ENCODE measurements around the gene MYL4. TPM values are rescaled to one million over a fixed set of nuclear protein-coding genes. Genes with fewer than 3 reads are reported as not detected.
"Not testable (repeated sequence)": the region's sequence is repeated elsewhere in the genome, so short reads cannot be mapped to it uniquely, and the experiment has no call there.

MYL4 gene
- total RNA-seq, 4 donors from 2014 or later, result 4.8 TPM; not detected in 3

DNA sequence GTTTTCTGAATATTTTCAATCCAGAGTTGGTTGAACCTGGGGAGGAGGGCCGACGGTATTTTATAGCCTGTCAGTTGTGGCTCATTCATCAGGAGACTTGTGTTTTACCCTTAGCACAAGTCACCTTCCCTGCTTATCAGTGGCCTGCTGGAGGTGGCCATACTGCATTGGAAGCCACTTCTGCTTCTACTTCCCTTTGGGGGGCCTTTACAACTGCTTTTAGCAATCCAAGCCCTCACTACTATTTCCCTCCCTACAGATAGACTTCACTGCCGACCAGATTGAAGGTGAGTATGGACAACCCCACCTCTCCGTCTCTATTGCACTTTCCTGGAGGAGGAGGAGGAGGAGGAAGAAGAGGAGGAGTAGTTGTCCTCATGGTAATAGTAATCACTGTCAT lies 4.4 kb downstream of the MYL4 start:
- Histone ChIP-seq H3K4me1 (no peaks in the 10 kb centered on the region), H3K36me3 (no peaks in the 10 kb centered on the region), H3K27me3 (no peaks in the 10 kb centered on the region), H3K9me3 (no peaks in the 10 kb centered on the region), H3K27ac (no peak overlapping the region), H3K4me3 (no peak overlapping the region)
- whole genome bisulfite sequencing, 2 donors (ENCODE audit: low coverage in 1 of 2), result 74% methylated on average over 2 to 4 of the region's 4 CpGs
- ATAC-seq, result no peak
- TF ChIP-seq EP300 (IDR thresholded peaks at IDR 0.05) (no peak), POLR2AphosphoS5 (IDR thresholded peaks at IDR 0.05) (no peak), POLR2A (IDR thresholded peaks at IDR 0.05) (no peak)
- TF ChIP-seq, protein P1, sequence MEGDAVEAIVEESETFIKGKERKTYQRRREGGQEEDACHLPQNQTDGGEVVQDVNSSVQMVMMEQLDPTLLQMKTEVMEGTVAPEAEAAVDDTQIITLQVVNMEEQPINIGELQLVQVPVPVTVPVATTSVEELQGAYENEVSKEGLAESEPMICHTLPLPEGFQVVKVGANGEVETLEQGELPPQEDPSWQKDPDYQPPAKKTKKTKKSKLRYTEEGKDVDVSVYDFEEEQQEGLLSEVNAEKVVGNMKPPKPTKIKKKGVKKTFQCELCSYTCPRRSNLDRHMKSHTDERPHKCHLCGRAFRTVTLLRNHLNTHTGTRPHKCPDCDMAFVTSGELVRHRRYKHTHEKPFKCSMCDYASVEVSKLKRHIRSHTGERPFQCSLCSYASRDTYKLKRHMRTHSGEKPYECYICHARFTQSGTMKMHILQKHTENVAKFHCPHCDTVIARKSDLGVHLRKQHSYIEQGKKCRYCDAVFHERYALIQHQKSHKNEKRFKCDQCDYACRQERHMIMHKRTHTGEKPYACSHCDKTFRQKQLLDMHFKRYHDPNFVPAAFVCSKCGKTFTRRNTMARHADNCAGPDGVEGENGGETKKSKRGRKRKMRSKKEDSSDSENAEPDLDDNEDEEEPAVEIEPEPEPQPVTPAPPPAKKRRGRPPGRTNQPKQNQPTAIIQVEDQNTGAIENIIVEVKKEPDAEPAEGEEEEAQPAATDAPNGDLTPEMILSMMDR (IDR thresholded peaks at IDR 0.05), result no peak

DNA sequence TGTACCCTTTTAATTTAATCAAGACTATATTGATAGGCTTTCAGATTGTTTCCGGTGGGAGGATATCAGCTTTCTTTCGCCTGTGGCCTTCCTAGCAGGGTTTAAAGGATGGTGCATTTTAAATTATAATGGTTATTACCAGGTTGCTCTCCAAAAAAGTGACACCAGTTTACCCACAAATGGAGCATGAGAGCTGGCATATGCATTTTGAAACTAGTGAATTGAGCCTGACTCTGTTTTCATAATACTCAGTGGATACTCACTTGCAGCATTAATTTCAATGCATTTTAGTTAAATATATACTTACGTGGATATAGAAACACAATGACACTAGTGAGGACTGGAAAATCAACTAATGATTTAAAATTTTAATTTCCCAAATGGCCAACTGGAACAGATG lies 5.8 kb downstream of the MYL4 start:
- Histone ChIP-seq H3K27ac (no peak overlapping the region), H3K4me3 (no peak overlapping the region)
- 87 to 97% methylated on average over 3 of the region's 3 CpGs for WGBS, 2 donors (ENCODE audit: low coverage in 1 of 2)

DNA sequence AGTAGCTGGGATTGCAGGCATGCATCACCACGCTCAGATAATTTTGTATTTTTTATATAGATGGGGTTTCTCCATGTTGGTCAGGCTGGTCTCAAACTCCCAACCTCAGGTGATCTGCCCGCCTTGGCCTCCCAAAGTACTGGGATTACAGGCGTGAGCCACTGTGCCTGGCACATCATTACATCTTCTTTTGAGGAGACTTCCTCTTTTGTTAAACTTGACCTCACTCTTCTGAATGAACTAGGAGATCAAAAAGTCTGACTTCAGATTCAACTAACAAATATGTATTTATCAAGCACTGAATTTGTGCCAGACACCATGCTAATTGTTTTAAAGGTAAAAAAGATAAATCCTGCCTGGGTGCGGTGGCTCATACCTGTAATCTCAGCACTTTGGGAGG lies 7.7 kb downstream of the MYL4 start:
- H3K9me3 ChIP-seq, ATAC-seq, H3K27me3 ChIP-seq, H3K4me3 ChIP-seq, H3K27ac ChIP-seq, H3K36me3 ChIP-seq, H3K4me1 ChIP-seq: not testable (repeated sequence)
- 86 to 89% methylated on average over 3 of the region's 4 CpGs for WGBS, 2 donors (ENCODE audit: low coverage in 1 of 2)

More for the DNA sequence above, 5.8 kb downstream of the MYL4 start:
- H3K27me3 ChIP-seq, result no peaks in the 10 kb centered on the region
- no peaks in the 10 kb centered on the region for H3K4me1 ChIP-seq
- H3K9me3 ChIP-seq, result no peaks in the 10 kb centered on the region
- no peak for ATAC-seq
- TF ChIP-seq POLR2A (IDR thresholded peaks at IDR 0.05) (no peak), POLR2AphosphoS5 (IDR thresholded peaks at IDR 0.05) (no peak), EP300 (IDR thresholded peaks at IDR 0.05) (no peak)
- TF ChIP-seq, protein P1 (IDR thresholded peaks at IDR 0.05), result no peak
- H3K36me3 ChIP-seq, result no peaks in the 10 kb centered on the region

DNA sequence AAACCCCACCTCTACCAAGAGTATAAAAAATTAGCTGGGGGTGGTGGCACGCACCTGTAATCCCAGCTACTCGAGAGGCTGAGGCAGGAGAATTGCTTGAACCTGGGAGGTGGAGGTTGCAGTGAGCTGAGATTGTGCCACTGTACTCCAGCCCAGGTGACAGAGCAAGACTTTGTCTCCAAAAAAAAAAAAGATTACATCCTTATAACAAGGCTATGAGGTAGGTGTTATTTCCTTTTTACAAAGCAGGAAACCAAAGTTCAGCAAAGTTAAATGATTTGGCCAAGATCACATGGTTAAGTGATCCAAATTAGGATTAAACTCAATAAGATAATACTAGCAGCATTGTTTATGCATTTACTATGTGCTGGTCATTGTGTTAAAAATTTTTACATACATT lies 8.1 kb downstream of the MYL4 start:
- WGBS, 2 donors (ENCODE audit: low coverage in 1 of 2), result 92 to 94% methylated on average over 2 of the region's 2 CpGs
- not testable (repeated sequence) for H3K36me3 ChIP-seq, H3K9me3 ChIP-seq, ATAC-seq, H3K27ac ChIP-seq, H3K27me3 ChIP-seq, H3K4me3 ChIP-seq, H3K4me1 ChIP-seq

DNA sequence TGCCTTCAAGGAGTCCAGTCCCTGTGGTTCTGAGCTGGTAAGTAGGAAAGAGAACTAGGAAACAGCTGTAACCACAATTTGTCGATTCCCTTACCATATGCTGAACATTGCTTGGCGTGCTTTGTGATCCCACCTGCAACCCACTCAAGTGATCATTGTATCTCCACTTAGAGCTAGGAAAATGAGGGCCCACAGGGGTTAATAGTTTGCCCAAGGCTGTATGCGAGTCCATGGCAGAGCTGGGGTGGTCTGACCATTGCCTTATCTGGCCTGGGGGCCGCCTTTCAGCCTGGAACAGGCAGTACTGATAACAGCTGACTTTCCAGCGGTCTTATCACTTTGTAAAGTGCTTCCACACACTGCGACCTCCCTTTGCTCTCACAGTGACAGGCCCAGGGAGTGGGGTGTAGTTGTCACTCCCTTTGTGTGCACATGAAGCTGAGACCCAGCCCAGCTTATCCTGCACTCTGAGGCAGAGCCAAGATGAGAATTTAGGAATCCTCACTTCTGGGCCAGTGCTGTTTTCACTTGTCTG lies 9.8 kb downstream of the MYL4 start:
- Histone ChIP-seq H3K4me3 (no peak overlapping the region), H3K27ac (no peak overlapping the region), H3K4me1 (peaks cover 0 to 8% (median 0%) of the 10 kb centered on the region in 3 donors), H3K27me3 (no peaks in the 10 kb centered on the region), H3K36me3 (no peaks in the 10 kb centered on the region), H3K9me3 (no peaks in the 10 kb centered on the region)
- TF ChIP-seq EP300 (IDR thresholded peaks at IDR 0.05), result no peak
- no peak for TF ChIP-seq POLR2A (IDR thresholded peaks at IDR 0.05)
- TF ChIP-seq, protein P1 (IDR thresholded peaks at IDR 0.05), result no peak
- no peak for TF ChIP-seq POLR2AphosphoS5 (IDR thresholded peaks at IDR 0.05)
- whole genome bisulfite sequencing, 2 donors (ENCODE audit: low coverage in 1 of 2), result 62 to 77% methylated on average over 5 to 6 of the region's 6 CpGs
- ATAC-seq, result no peak

DNA sequence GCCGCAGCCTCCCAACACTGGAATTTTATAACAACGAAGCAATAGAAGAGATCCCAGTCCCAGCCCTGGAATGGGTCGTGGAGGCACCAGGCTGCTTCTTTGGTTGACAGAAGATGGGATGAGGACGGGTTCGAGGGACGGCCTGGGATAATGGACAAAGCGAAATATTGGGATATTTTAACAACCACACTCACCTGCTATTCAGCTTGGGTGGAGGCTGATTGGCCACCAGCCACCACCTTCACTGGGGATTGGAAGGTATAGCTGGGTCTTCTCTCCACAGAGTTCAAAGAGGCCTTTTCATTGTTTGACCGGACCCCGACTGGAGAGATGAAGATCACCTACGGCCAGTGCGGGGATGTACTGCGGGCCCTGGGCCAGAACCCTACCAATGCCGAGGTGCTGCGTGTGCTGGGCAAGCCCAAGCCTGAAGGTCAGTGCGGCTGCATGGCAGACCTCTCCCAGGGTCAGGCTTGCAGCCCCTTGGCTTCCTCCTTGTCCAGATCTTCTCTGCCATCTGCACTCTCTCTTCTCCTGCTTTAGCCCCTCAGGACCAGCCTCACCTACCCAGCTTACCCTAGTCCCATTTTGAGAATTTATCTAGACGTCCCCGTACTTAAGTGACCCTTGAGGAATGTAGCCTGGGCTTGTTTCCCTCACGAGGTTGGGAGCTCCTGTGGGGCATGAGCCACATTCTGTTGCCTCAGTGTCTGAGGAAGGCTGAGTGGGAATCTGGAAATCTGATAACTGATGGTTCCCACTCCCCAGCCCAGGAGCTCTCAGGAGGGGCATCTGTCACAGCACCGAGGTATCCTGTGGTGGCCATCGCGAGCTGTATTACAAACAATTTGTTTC lies 10.7 kb downstream of the MYL4 start:
- TF ChIP-seq POLR2AphosphoS5 (IDR thresholded peaks at IDR 0.05) (no peak), EP300 (IDR thresholded peaks at IDR 0.05) (no peak), POLR2A (IDR thresholded peaks at IDR 0.05) (no peak)
- TF ChIP-seq, protein P1 (IDR thresholded peaks at IDR 0.05), result no peak
- H3K4me3 ChIP-seq, result no peak overlapping the region
- WGBS, 2 donors (ENCODE audit: low coverage in 1 of 2), result 77 to 93% methylated on average over 7 to 8 of the region's 21 CpGs
- H3K27me3 ChIP-seq, result no peaks in the 10 kb centered on the region
- no peaks in the 10 kb centered on the region for H3K36me3 ChIP-seq
- peaks cover 0 to 17% (median 4%) of the 10 kb centered on the region in 3 donors for H3K4me1 ChIP-seq
- H3K27ac ChIP-seq, result no peak overlapping the region
- ATAC-seq, result no peak
- no peaks in the 10 kb centered on the region for H3K9me3 ChIP-seq

All from gastroesophageal sphincter (tissue), 4 donors.